ENCODE results near the gene TPM2. TPM values are rescaled to one million over a fixed set of nuclear protein-coding genes. Genes with fewer than 3 reads are reported as not detected.

Gene TPM2
- total and polyA plus RNA-seq, 7 donors: 49.9 to 8,131 (median 3,590) TPM

- no peaks in the 10 kb centered on the region for H3K9me3 ChIP-seq
- H3K4me1 ChIP-seq: peaks cover 0 to 6% (median 0%) of the 10 kb centered on the region in 4 donors
- intact Hi-C loops (cut with DNase I): no loop called here
- H3K27me3 ChIP-seq: no peaks in the 10 kb centered on the region
- H3K4me3 ChIP-seq: no peak overlapping the region
- TF ChIP-seq CTCF (IDR thresholded peaks at IDR 0.05) (peak in 1 of 4 experiments; percentile 34), POLR2A (IDR thresholded peaks at IDR 0.05) (no peak), EP300 (IDR thresholded peaks at IDR 0.05) (no peak), POLR2AphosphoS5 (IDR thresholded peaks at IDR 0.05) (peak in 2 of 4 donors; percentile 38 to 53)
- WGBS, 2 donors: 92 to 96% methylated on average over 4 of the region's 4 CpGs
- peak overlapping the region; percentile 50 to 69 (median 59) for H3K27ac ChIP-seq
- DNase-seq: peak; percentile 74
- peaks cover 90 to 100% (median 98%) of the 10 kb centered on the region in 4 donors for H3K36me3 ChIP-seq
Measured at GRCh38 chr9:35716230-35716629, 26.5 kb upstream of the TPM2 start.

GRCh38 chr9:35714579-35715252, 25.0 kb upstream of the TPM2 start:
- peaks cover 89 to 100% (median 94%) of the 10 kb centered on the region in 4 donors for H3K36me3 ChIP-seq
- intact Hi-C loops (cut with DNase I): no loop called here
- TF ChIP-seq POLR2AphosphoS5 (IDR thresholded peaks at IDR 0.05) (no peak), EP300 (IDR thresholded peaks at IDR 0.05) (no peak), POLR2A (IDR thresholded peaks at IDR 0.05) (no peak)

DNA sequence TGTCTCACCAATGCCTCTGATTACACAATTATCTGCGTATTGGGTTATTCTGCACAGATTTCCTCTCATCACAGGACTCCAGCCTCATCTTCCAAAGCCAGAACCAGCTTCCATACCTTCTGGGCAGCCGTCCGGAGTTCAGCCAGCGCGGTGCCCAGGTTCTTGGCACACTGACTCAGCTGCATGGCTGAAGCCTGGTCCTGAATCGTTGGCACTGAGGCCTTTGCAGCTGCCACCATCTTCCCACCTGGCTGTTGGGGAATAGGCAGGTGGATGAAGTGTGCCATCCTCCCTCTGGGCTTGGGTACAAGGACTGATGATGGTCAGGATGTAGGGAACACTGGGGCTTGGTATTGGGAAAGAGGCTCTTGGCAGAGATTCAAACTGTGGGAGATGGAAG, 24.4 kb upstream of the TPM2 start:
- Histone ChIP-seq H3K9me3 (no peaks in the 10 kb centered on the region), H3K27me3 (no peaks in the 10 kb centered on the region), H3K27ac (peak overlapping the region; percentile 50 to 69 (median 56)), H3K36me3 (peaks cover 83 to 100% (median 92%) of the 10 kb centered on the region in 4 donors), H3K4me3 (no peak overlapping the region), H3K4me1 (peaks cover 0 to 6% (median 0%) of the 10 kb centered on the region in 4 donors)
- peak; percentile 60 for DNase-seq
- TF ChIP-seq POLR2AphosphoS5 (IDR thresholded peaks at IDR 0.05) (no peak), CTCF (IDR thresholded peaks at IDR 0.05) (no peak), EP300 (IDR thresholded peaks at IDR 0.05) (no peak), POLR2A (IDR thresholded peaks at IDR 0.05) (no peak)
- intact Hi-C loops (cut with DNase I): no loop called here
- 92 to 95% methylated on average over 6 of the region's 6 CpGs for WGBS, 2 donors

More at GRCh38 chr9:35714579-35715252, 25.0 kb upstream of the TPM2 start:
- no peaks in the 10 kb centered on the region for H3K9me3 ChIP-seq
- H3K27me3 ChIP-seq: no peaks in the 10 kb centered on the region
- peak; percentile 29 for DNase-seq
- WGBS, 2 donors: 97% methylated on average over 13 of the region's 13 CpGs
- no peak overlapping the region for H3K4me3 ChIP-seq
- peaks cover 0 to 6% (median 0%) of the 10 kb centered on the region in 4 donors for H3K4me1 ChIP-seq
- H3K27ac ChIP-seq: peak overlapping the region; percentile 50 to 69 (median 56)

DNA sequence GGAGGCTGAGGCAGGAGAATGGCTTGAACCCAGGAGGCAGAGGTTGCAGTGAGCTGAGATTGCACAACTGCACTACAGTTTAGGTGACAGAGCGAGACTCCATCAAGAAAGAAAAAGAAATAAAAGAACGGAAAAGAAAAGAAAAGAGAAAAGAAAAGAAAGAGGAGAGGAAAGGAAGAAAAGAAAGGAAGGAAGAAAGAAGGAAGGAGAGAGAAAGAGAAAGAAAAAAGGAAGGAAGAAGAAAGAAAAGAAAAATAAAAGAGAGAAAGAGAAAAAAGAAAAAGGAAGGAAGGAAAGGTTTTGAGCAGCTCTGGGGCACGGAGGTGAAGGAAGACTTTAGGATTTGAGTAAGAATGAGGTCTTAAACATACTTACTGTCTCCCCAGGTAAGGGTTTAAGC, 23.9 kb upstream of the TPM2 start:
- intact Hi-C loops (cut with DNase I): no loop called here
- TF ChIP-seq CTCF (IDR thresholded peaks at IDR 0.05) (no peak), EP300 (IDR thresholded peaks at IDR 0.05) (no peak), POLR2AphosphoS5 (IDR thresholded peaks at IDR 0.05) (no peak), POLR2A (IDR thresholded peaks at IDR 0.05) (no peak)
- Histone ChIP-seq H3K4me1 (peaks cover 0 to 6% (median 0%) of the 10 kb centered on the region in 4 donors), H3K36me3 (peaks cover 83 to 100% (median 92%) of the 10 kb centered on the region in 4 donors), H3K9me3 (no peaks in the 10 kb centered on the region), H3K27ac (peak overlapping the region in 3 of 4 donors; percentile 50 to 69 (median 57)), H3K27me3 (no peaks in the 10 kb centered on the region), H3K4me3 (no peak overlapping the region)
- 93 to 97% methylated on average over 3 of the region's 3 CpGs for WGBS, 2 donors
- no peak for DNase-seq

- no peak for TF ChIP-seq EP300 (IDR thresholded peaks at IDR 0.05)
- no peak for TF ChIP-seq POLR2A (IDR thresholded peaks at IDR 0.05)
- peak in 1 of 4 donors; percentile 8 for TF ChIP-seq POLR2AphosphoS5 (IDR thresholded peaks at IDR 0.05)
- peaks cover 0 to 6% (median 0%) of the 10 kb centered on the region in 4 donors for H3K4me1 ChIP-seq
- no peaks in the 10 kb centered on the region for H3K9me3 ChIP-seq
- no peaks in the 10 kb centered on the region for H3K27me3 ChIP-seq
- DNase-seq: peak; percentile 64
- WGBS, 2 donors: 91% methylated on average over 11 of the region's 11 CpGs
- no peak overlapping the region for H3K4me3 ChIP-seq
- intact Hi-C loops (cut with DNase I): no loop called here
- H3K27ac ChIP-seq: peak overlapping the region; percentile 10 to 69 (median 53)
- peaks cover 85 to 100% (median 92%) of the 10 kb centered on the region in 4 donors for H3K36me3 ChIP-seq
Measured at GRCh38 chr9:35712762-35713400, 23.2 kb upstream of the TPM2 start.

Data from sigmoid colon (tissue), 7 donors.